K562 (cell line): ENCODE measurements around the gene SLC26A2. TPM values are rescaled to one million over a fixed set of nuclear protein-coding genes. Genes with fewer than 3 reads are reported as not detected.

ENCODE experiments used
- ATF7 ChIP-seq: fragments of 450-650 bp; IDR thresholded peaks from 2 replicates; pipeline ENCODE4 v1.7.1; 2014; ENCODE audit warnings: mild to moderate bottlenecking, moderate library complexity
- BRCA1 ChIP-seq, 2 experiments: fragments of 450-650 bp in 1 of 2; sonication (generic) in 1 of 2; formaldehyde crosslinking in 1 of 2; IDR thresholded peaks; 2 replicates each; pipeline versions ENCODE4 v1.5.0 to v1.6.1; 2017 to 2020; ENCODE audit warnings: mild to moderate bottlenecking in 1 of 2, missing genetic modification reagents in 1 of 2
- CC2D1A ChIP-seq: fragments of 450-650 bp; IDR thresholded peaks from 2 replicates; pipeline ENCODE4 v1.6.1; 2017; ENCODE audit warnings: mild to moderate bottlenecking
- EHMT2 ChIP-seq: fragments of 450-650 bp; IDR thresholded peaks from 2 replicates; pipeline ENCODE4 v1.6.1; 2018; ENCODE audit warnings: antibody characterized with exemption
- ELF1 ChIP-seq: fragments of 200-800 bp; sonication (Bioruptor generic); IDR thresholded peaks from 2 replicates; pipeline ENCODE4 v1.6.1; 2016; ENCODE audit warnings: missing genetic modification characterization, missing compliant biosample characterization
- EP400 ChIP-seq: fragments of 450-650 bp; IDR thresholded peaks from 2 replicates; pipeline ENCODE4 v1.6.1; 2017; ENCODE audit warnings: antibody characterized with exemption, mild to moderate bottlenecking, moderate library complexity
- ETV5 ChIP-seq: sonication (generic); formaldehyde crosslinking; IDR thresholded peaks from 2 replicates; pipeline ENCODE4 v1.4.0; 2020; ENCODE audit warnings: low read depth, mild to moderate bottlenecking, missing genetic modification reagents
- FOXA1 ChIP-seq: fragments of 450-650 bp; IDR thresholded peaks from 2 replicates; pipeline ENCODE4 v1.6.1; 2016; ENCODE audit warnings: mild to moderate bottlenecking, borderline replicate concordance
- HDAC1 ChIP-seq, 2 experiments: fragments of 450-650 bp; IDR thresholded peaks; 2 replicates each; pipeline ENCODE4 v1.6.1; 2016 to 2017; ENCODE audit warnings: inconsistent platforms in 1 of 2, mild to moderate bottlenecking in 1 of 2, moderate library complexity in 1 of 2
- HIVEP1 ChIP-seq: fragments of 250-450 bp; sonication (Bioruptor Pico); IDR thresholded peaks from 2 replicates; pipeline ENCODE4 v1.4.0; 2020; ENCODE audit warnings: mild to moderate bottlenecking
- KAT7 ChIP-seq: sonication (generic); formaldehyde crosslinking; IDR thresholded peaks from 2 replicates; pipeline ENCODE4 v1.8.0; 2022; ENCODE audit warnings: missing genetic modification reagents, mild to moderate bottlenecking, borderline replicate concordance
- LEF1 ChIP-seq: fragments of 450-650 bp; IDR thresholded peaks from 2 replicates; pipeline ENCODE4 v1.6.1; 2016; ENCODE audit warnings: mild to moderate bottlenecking
- MAFF ChIP-seq: IDR thresholded peaks from 2 replicates; pipeline ENCODE4 v1.6.1; 2012; ENCODE audit warnings: low read length, improper control_type of control experiment
- MEF2D ChIP-seq: conservative IDR thresholded peaks from 2 replicates; pipeline ENCODE4 v1.6.1; 2016; ENCODE audit warnings: low read depth, missing genetic modification characterization, missing compliant biosample characterization
- MEIS2 ChIP-seq: fragments of 450-650 bp; IDR thresholded peaks from 2 replicates; pipeline ENCODE4 v1.6.1; 2014; ENCODE audit warnings: mild to moderate bottlenecking; ENCODE audit not compliant: partially characterized antibody
- MTA1 ChIP-seq: fragments of 450-650 bp; IDR thresholded peaks from 2 replicates; pipeline ENCODE4 v1.6.1; 2017; ENCODE audit warnings: borderline replicate concordance
- MXI1 ChIP-seq: IDR thresholded peaks from 2 replicates; pipeline ENCODE4 v1.6.1; 2011; ENCODE audit warnings: low read depth, mild to moderate bottlenecking, improper control_type of control experiment, low read length
- NFATC3 ChIP-seq: fragments of 450-650 bp; IDR thresholded peaks from 2 replicates; pipeline ENCODE4 v1.6.1; 2017; ENCODE audit warnings: mild to moderate bottlenecking
- POLR2H ChIP-seq: IDR thresholded peaks from 2 replicates; pipeline ENCODE4 v1.6.1; 2016; ENCODE audit warnings: missing genetic modification characterization, low read depth, mild to moderate bottlenecking, control low read depth, missing compliant biosample characterization, moderate library complexity
- RAD51 ChIP-seq: fragments of 450-650 bp; IDR thresholded peaks from 2 replicates; pipeline ENCODE4 v1.7.1; 2016; ENCODE audit warnings: low read depth, mild to moderate bottlenecking, borderline replicate concordance
- TFE3 ChIP-seq: fragments of 450-650 bp; formaldehyde crosslinking; IDR thresholded peaks from 2 replicates; pipeline ENCODE4 v1.4.0; 2020; ENCODE audit warnings: mild to moderate bottlenecking, mixed read lengths
- TOE1 ChIP-seq, 2 experiments: fragments of 450-650 bp in 1 of 2; sonication (generic) in 1 of 2; formaldehyde crosslinking in 1 of 2; IDR thresholded peaks; 2 replicates each; pipeline versions ENCODE4 v1.7.1 to v1.8.0; 2016 to 2022; ENCODE audit warnings: borderline replicate concordance in 2 of 2, mild to moderate bottlenecking in 2 of 2, antibody characterized with exemption in 1 of 2, inconsistent platforms in 1 of 2, low read depth in 1 of 2, missing genetic modification reagents in 1 of 2, moderate library complexity in 1 of 2
- ZSCAN29 ChIP-seq: fragments of 450-650 bp; IDR thresholded peaks from 2 replicates; pipeline ENCODE4 v1.6.1; 2017
- polyA plus RNA-seq, 8 experiments: library from polyadenylated mRNA; depleted of rRNA in 4 of 8; stranded (reverse) in 5 of 8; unstranded in 3 of 8; fragments of >200 nt; fragmentation: Nextera tagmentation in 2 of 8; fragmentation: Illumina TruSeq in 1 of 8; extraction: Ambion mirVana in 2 of 8; extraction: Trizol in 1 of 8; gene quantifications; 2 replicates each; pipeline versions ENCODE4 v1.2.1 to v1.2.3, GENCODE V29; 2011 to 2014; ENCODE audit warnings: inconsistent platforms in 1 of 8, missing spikeins in 1 of 8
- total RNA-seq, 7 experiments: library from RNA; depleted of rRNA in 6 of 7; stranded (reverse); fragments of >200 nt in 6 of 7; fragmentation: Illumina TruSeq in 2 of 7; extraction: Trizol in 2 of 7; gene quantifications; 2 replicates each; pipeline versions ENCODE4 v1.2.1 to v1.2.3, GENCODE V29; 2011 to 2021; ENCODE audit warnings: low replicate concordance in 1 of 7
- TF ChIP-seq, protein P1 (sequence below): fragments of 450-650 bp; formaldehyde crosslinking; IDR thresholded peaks from 2 replicates; pipeline ENCODE4 v1.4.0; 2020; ENCODE audit warnings: mild to moderate bottlenecking, moderate library complexity
- TF ChIP-seq, protein P2 (sequence below): fragments of 200-800 bp; sonication (Bioruptor generic); IDR thresholded peaks from 2 replicates; pipeline ENCODE4 v1.6.1; 2017; ENCODE audit warnings: missing genetic modification characterization, missing compliant biosample characterization

The SLC26A2 gene
- total and polyA plus RNA-seq, 9 of the 15 experiments (the other 6 are each of a cell fraction or from before 2014, with no cell fraction given), result 1.1 to 6.3 (median 3.6) TPM

GRCh38 chr5:149959406-149960236, 937 bp upstream of the SLC26A2 start (continued):
- TF ChIP-seq BRCA1 (IDR thresholded peaks at IDR 0.05) (no peak), BRCA1 (CRISPR knock-in tag; IDR thresholded peaks at IDR 0.05) (no peak), ELF1 (tag) (peak; percentile 66; the same call in 1 of the 2 replicates), POLR2H (tag) (no peak), TFE3 (CRISPR knock-in tag) (no peak), MEIS2 (peak; percentile 85), CC2D1A (0 out of 2 replicates have a peak, but pooled peaks have one; percentile 45), ATF7 (peak; percentile 86), FOXA1 (no peak), EHMT2 (peak; percentile 64; the same call in 1 of the 2 replicates), ETV5 (peak; percentile 69), HIVEP1 (peak; percentile 75; the same call in 1 of the 2 replicates), MXI1 (no peak), MAFF (no peak), TOE1 (IDR thresholded peaks at IDR 0.05; ENCODE audit: borderline replicate concordance) (no peak), TOE1 (CRISPR knock-in tag; IDR thresholded peaks at IDR 0.05; ENCODE audit: borderline replicate concordance, low read depth) (no peak), NFATC3 (peak; percentile 95; the same call in 1 of the 2 replicates), RAD51 (no peak), LEF1 (no peak), EP400 (no peak), MEF2D (tag) (peak; percentile 63; the same call in 1 of the 2 replicates), KAT7 (no peak; the same call in 1 of the 2 replicates), ZSCAN29 (no peak), HDAC1 (IDR thresholded peaks at IDR 0.05) (peak in 1 of 2 experiments; percentile 56; a peak in 1 of 4 replicates), MTA1 (peak; percentile 67; the same call in 1 of the 2 replicates)
- TF ChIP-seq, protein P1, sequence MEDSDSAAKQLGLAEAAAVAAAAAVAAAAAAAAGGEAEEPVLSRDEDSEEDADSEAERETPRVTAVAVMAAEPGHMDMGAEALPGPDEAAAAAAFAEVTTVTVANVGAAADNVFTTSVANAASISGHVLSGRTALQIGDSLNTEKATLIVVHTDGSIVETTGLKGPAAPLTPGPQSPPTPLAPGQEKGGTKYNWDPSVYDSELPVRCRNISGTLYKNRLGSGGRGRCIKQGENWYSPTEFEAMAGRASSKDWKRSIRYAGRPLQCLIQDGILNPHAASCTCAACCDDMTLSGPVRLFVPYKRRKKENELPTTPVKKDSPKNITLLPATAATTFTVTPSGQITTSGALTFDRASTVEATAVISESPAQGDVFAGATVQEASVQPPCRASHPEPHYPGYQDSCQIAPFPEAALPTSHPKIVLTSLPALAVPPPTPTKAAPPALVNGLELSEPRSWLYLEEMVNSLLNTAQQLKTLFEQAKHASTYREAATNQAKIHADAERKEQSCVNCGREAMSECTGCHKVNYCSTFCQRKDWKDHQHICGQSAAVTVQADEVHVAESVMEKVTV (CRISPR knock-in tag), result peak; percentile 67; the same call in 1 of the 2 replicates
- TF ChIP-seq, protein P2, sequence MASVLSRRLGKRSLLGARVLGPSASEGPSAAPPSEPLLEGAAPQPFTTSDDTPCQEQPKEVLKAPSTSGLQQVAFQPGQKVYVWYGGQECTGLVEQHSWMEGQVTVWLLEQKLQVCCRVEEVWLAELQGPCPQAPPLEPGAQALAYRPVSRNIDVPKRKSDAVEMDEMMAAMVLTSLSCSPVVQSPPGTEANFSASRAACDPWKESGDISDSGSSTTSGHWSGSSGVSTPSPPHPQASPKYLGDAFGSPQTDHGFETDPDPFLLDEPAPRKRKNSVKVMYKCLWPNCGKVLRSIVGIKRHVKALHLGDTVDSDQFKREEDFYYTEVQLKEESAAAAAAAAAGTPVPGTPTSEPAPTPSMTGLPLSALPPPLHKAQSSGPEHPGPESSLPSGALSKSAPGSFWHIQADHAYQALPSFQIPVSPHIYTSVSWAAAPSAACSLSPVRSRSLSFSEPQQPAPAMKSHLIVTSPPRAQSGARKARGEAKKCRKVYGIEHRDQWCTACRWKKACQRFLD (CRISPR knock-in tag), result no peak
